ENCODE data around the gene MTCL3.

The MTCL3 gene

GRCh38 chr6:127497410-127497809, 21.7 kb downstream of the MTCL3 start:
- Histone ChIP-seq H3K4me1 (ENCODE audit: control insufficient read depth in 4 of 4, insufficient read depth in 4 of 4, low read length in 3 of 4) (no peaks in the 10 kb centered on the region), H3K27ac (ENCODE audit: low read depth in 1 of 2, low read length in 2 of 2) (no peak overlapping the region), H3K4me3 (ENCODE audit: low read depth in 1 of 3, low read length in 3 of 3) (no peak overlapping the region), H3K9ac (ENCODE audit: low read depth in 1 of 2, low read length in 2 of 2) (no peak overlapping the region), H3K36me3 (ENCODE audit: control insufficient read depth in 4 of 4, insufficient read depth in 3 of 4, low read depth in 1 of 4, low read length in 3 of 4) (no peaks in the 10 kb centered on the region), H3K27me3 (ENCODE audit: control insufficient read depth in 4 of 4, insufficient read depth in 4 of 4, low read length in 3 of 4) (no peaks in the 10 kb centered on the region), H3K9me3 (ENCODE audit: control insufficient read depth in 4 of 4, low read length in 3 of 4) (no peaks in the 10 kb centered on the region)
- DNase-seq (ENCODE audit: low spot score), result no peak
- WGBS, result 57% methylated on average over 1 of the region's 1 CpG
- no peak for TF ChIP-seq ZBTB33 (IDR thresholded peaks at IDR 0.05)
- TF ChIP-seq SP1 (IDR thresholded peaks at IDR 0.05), result no peak
- TF ChIP-seq FOXA1 (IDR thresholded peaks at IDR 0.05), result no peak

GRCh38 chr6:127496471-127496870, 22.7 kb downstream of the MTCL3 start:
- 92% methylated on average over 1 of the region's 1 CpG for WGBS
- no peak overlapping the region for H3K27ac ChIP-seq (ENCODE audit: low read depth in 1 of 2, low read length in 2 of 2)

More at GRCh38 chr6:127496471-127496870, 22.7 kb downstream of the MTCL3 start:
- Histone ChIP-seq H3K9me3 (ENCODE audit: control insufficient read depth in 4 of 4, low read length in 3 of 4) (no peaks in the 10 kb centered on the region), H3K4me1 (ENCODE audit: control insufficient read depth in 4 of 4, insufficient read depth in 4 of 4, low read length in 3 of 4) (no peaks in the 10 kb centered on the region), H3K9ac (ENCODE audit: low read depth in 1 of 2, low read length in 2 of 2) (no peak overlapping the region), H3K4me3 (ENCODE audit: low read depth in 1 of 3, low read length in 3 of 3) (no peak overlapping the region), H3K36me3 (ENCODE audit: control insufficient read depth in 4 of 4, insufficient read depth in 3 of 4, low read depth in 1 of 4, low read length in 3 of 4) (no peaks in the 10 kb centered on the region), H3K27me3 (ENCODE audit: control insufficient read depth in 4 of 4, insufficient read depth in 4 of 4, low read length in 3 of 4) (no peaks in the 10 kb centered on the region)
- TF ChIP-seq NR2F2 (IDR thresholded peaks at IDR 0.05), result no peak
- TF ChIP-seq ATF3 (IDR thresholded peaks at IDR 0.05), result no peak
- TF ChIP-seq SP1 (IDR thresholded peaks at IDR 0.05), result no peak
- TF ChIP-seq EGR1 (IDR thresholded peaks at IDR 0.05; ENCODE audit: low read depth in 2 of 2), result no peak
- no peak for TF ChIP-seq HNF4G (IDR thresholded peaks at IDR 0.05)
- TF ChIP-seq REST (IDR thresholded peaks at IDR 0.05), result no peak
- TF ChIP-seq YY1 (IDR thresholded peaks at IDR 0.05), result no peak
- TF ChIP-seq ZBTB33 (IDR thresholded peaks at IDR 0.05), result no peak
- TF ChIP-seq RXRA (IDR thresholded peaks at IDR 0.05), result no peak
- no peak for TF ChIP-seq TAF1 (conservative IDR thresholded peaks at IDR 0.05)
- no peak for TF ChIP-seq RAD21 (IDR thresholded peaks at IDR 0.05)
- no peak for TF ChIP-seq FOXA2 (IDR thresholded peaks at IDR 0.05)
- no peak for TF ChIP-seq HNF4A (conservative IDR thresholded peaks at IDR 0.05)
- TF ChIP-seq GABPA (IDR thresholded peaks at IDR 0.05 in 1 of 2, conservative IDR thresholded peaks at IDR 0.05 in 1 of 2), result no peak
- TF ChIP-seq CTCF (IDR thresholded peaks at IDR 0.05; ENCODE audit: low read depth, low read length, missing input control), result no peak
- no peak for DNase-seq (ENCODE audit: low spot score)
